GM12878 (cell line): ENCODE measurements around the gene EIF2D. TPM values are rescaled to one million over a fixed set of nuclear protein-coding genes. Genes with fewer than 3 reads are reported as not detected.

Experiments used
- ATAC-seq: fragments of 200-7000 bp; cut with Tn5 transposase; 3 replicates; pipeline ENCODE4 v1.9.1; 2020; ENCODE audit warnings: mild to moderate bottlenecking, moderate library complexity
- BruUV-seq: library from RNA; stranded (reverse); fragments of 400-500 nt; replicated peaks from 2 replicates; lab custom pipeline; 2021; lab: Mats Ljungman, UMichigan
- CTCF ChIA-PET: fragments of 300-600 bp; sonication (Branson Sonifier 250); formaldehyde crosslinking; extraction: SDS; loops from one replicate; lab custom pipeline; 2021; ENCODE audit warnings: inconsistent platforms; lab: Yijun Ruan, JAX
- POLR2A ChIA-PET: fragments of 350-600 bp; formaldehyde crosslinking; extraction: SDS; loops from one replicate; lab custom pipeline; 2021; ENCODE audit warnings: inconsistent platforms; lab: Charles Lee
- RAD21 ChIA-PET: fragments of 300-600 bp; sonication (Branson Sonifier 250); formaldehyde crosslinking; loops from one replicate; lab custom pipeline; 2023; ENCODE audit warnings: antibody characterized with exemption; ENCODE audit not compliant: unreplicated experiment; lab: Charles Lee
- SMC1A ChIA-PET: fragments of 300-600 bp; sonication (Branson Sonifier 250); formaldehyde crosslinking; loops from one replicate; lab custom pipeline; 2023; ENCODE audit not compliant: unreplicated experiment, uncharacterized antibody; lab: Charles Lee
- DNase-seq: peaks from one replicate; pipeline ENCODE4 v3.0.0-alpha.2; 2011; ENCODE audit warnings: low read depth, low spot score
- FAIRE-seq: peaks from 3 replicates; lab custom pipeline; 2011; peaks lifted over from hg19 to GRCh38; lab: Jason Lieb, UNC
- H2AFZ ChIP-seq: 2 replicates; pipeline ENCODE4 v1.6.0; 2011; ENCODE audit warnings: low read depth, low read length, control low read depth; ENCODE audit not compliant: control insufficient read depth
- H3K27ac ChIP-seq: 2 replicates; pipeline ENCODE4 v1.5.1; 2011; ENCODE audit warnings: control low read depth; ENCODE audit not compliant: control insufficient read depth, insufficient read depth
- H3K27me3 ChIP-seq, 2 experiments: replicated peaks in 1 of 2; 2 replicates each; pipeline versions ENCODE4 v1.6.0 to v1.6.1; 2011; ENCODE audit warnings: low read length in 1 of 2; ENCODE audit not compliant: control insufficient read depth in 2 of 2, insufficient read depth in 2 of 2
- H3K36me3 ChIP-seq, 2 experiments: 2 replicates each; pipeline ENCODE4 v1.5.1; 2011; ENCODE audit warnings: low read length in 1 of 2; ENCODE audit not compliant: control insufficient read depth in 2 of 2, insufficient read depth in 2 of 2
- H3K4me1 ChIP-seq: 2 replicates; pipeline ENCODE4 v1.6.1; 2011; ENCODE audit warnings: mild to moderate bottlenecking, low read length, moderate library complexity, mixed read lengths; ENCODE audit not compliant: control insufficient read depth, insufficient read depth
- H3K4me2 ChIP-seq: 2 replicates; pipeline ENCODE4 v1.6.0; 2011; ENCODE audit warnings: control low read depth; ENCODE audit not compliant: control insufficient read depth, insufficient read depth
- H3K4me3 ChIP-seq: fragments of 200-600 bp; sonication (generic); 2 replicates; pipeline ENCODE4 v1.5.1; 2016
- H3K79me2 ChIP-seq: 2 replicates; pipeline ENCODE4 v1.6.0; 2011; ENCODE audit warnings: low read length; ENCODE audit not compliant: control insufficient read depth, insufficient read depth
- H3K9ac ChIP-seq: 2 replicates; pipeline ENCODE4 v1.8.0; 2011; ENCODE audit warnings: low read length, control low read depth, mixed read lengths; ENCODE audit not compliant: control insufficient read depth, insufficient read depth
- H3K9me3 ChIP-seq: replicated peaks from 3 replicates; pipeline ENCODE4 v1.5.1; 2011; ENCODE audit warnings: mild to moderate bottlenecking, low read length; ENCODE audit not compliant: control insufficient read depth, insufficient read depth
- H4K20me1 ChIP-seq: 2 replicates; pipeline ENCODE4 v1.6.0; 2011; ENCODE audit not compliant: control insufficient read depth, insufficient read depth
- CHD4 ChIP-seq: fragments of 200-600 bp; sonication (generic); IDR thresholded peaks from 2 replicates; pipeline ENCODE4 v1.6.1; 2016; ENCODE audit warnings: mild to moderate bottlenecking
- EGR1 ChIP-seq, 2 experiments: IDR thresholded peaks; 1 replicate in 1 of 2; 2 replicates in 1 of 2; pipeline ENCODE4 v1.6.1; 2011 to 2012; ENCODE audit warnings: low read depth in 2 of 2, low read length in 2 of 2, borderline replicate concordance in 1 of 2, mild to moderate bottlenecking in 1 of 2, moderate library complexity in 1 of 2
- FOXM1 ChIP-seq: IDR thresholded peaks from 2 replicates; pipeline ENCODE4 v1.6.1; 2012; ENCODE audit warnings: low read depth, mild to moderate bottlenecking, inconsistent platforms, low read length, moderate library complexity
- IRF3 ChIP-seq: fragments of 450-650 bp; IDR thresholded peaks from 2 replicates; pipeline ENCODE4 v1.6.1; 2014; ENCODE audit warnings: mild to moderate bottlenecking
- MTA3 ChIP-seq: IDR thresholded peaks from 2 replicates; pipeline ENCODE4 v1.6.1; 2012; ENCODE audit warnings: low read length, inconsistent platforms, borderline replicate concordance
- NR2C1 ChIP-seq: fragments of 450-650 bp; IDR thresholded peaks from 2 replicates; pipeline ENCODE4 v1.6.1; 2017; ENCODE audit warnings: antibody characterized with exemption, mild to moderate bottlenecking, moderate library complexity
- PML ChIP-seq: IDR thresholded peaks from 2 replicates; pipeline ENCODE4 v1.6.1; 2012; ENCODE audit warnings: low read length, inconsistent platforms
- SKIL ChIP-seq: fragments of 450-650 bp; IDR thresholded peaks from 2 replicates; pipeline ENCODE4 v1.6.1; 2017; ENCODE audit warnings: mild to moderate bottlenecking, low read depth, inconsistent platforms; ENCODE audit not compliant: poor library complexity, severe bottlenecking
- ZBTB40 ChIP-seq: fragments of 450-650 bp; IDR thresholded peaks from 2 replicates; pipeline ENCODE4 v1.6.1; 2016; ENCODE audit warnings: mild to moderate bottlenecking, moderate library complexity, borderline replicate concordance
- ZNF217 ChIP-seq: fragments of 450-650 bp; IDR thresholded peaks from 2 replicates; pipeline ENCODE4 v1.6.1; 2017; ENCODE audit warnings: antibody characterized with exemption, mild to moderate bottlenecking
- ZZZ3 ChIP-seq: IDR thresholded peaks from 2 replicates; pipeline ENCODE4 v1.6.1; 2011; ENCODE audit warnings: low read depth; ENCODE audit not compliant: control insufficient read depth, insufficient read length
- WGBS: methylation state at CpG from one replicate; pipeline ENCODE4 v1.1.6; 2016; ENCODE audit warnings: low lambda C conversion rate; ENCODE audit not compliant: insufficient replicate concordance, insufficient coverage; ENCODE audit errors: missing lambda C conversion rate; 5-methylcytosine and 5-hydroxymethylcytosine counted together
- in situ Hi-C: fragments of 300-500 bp; cut with MboI; formaldehyde crosslinking; loops from 9 replicates; pipeline ENCODE4 v1.14.3; 2018; ENCODE audit warnings: mixed read lengths
- intact Hi-C: fragments of 100-400 bp; cut with micrococcal nuclease; formaldehyde crosslinking; loops from one replicate; pipeline ENCODE4 v1.14.2; 2022; ENCODE audit not compliant: unreplicated experiment
- polyA plus RNA-seq, 11 experiments: library from polyadenylated mRNA; depleted of rRNA in 4 of 11; unstranded in 6 of 11; stranded (reverse) in 5 of 11; fragments of >200 nt; fragmentation: Nextera tagmentation in 4 of 11; fragmentation: Illumina TruSeq in 1 of 11; extraction: Ambion mirVana in 4 of 11; extraction: Trizol in 1 of 11; gene quantifications; 1 replicate in 1 of 11; 2 replicates in 10 of 11; pipeline versions ENCODE4 v1.2.1 to v1.2.3, GENCODE V29; 2011 to 2016; ENCODE audit warnings: inconsistent platforms in 2 of 11, missing spikeins in 2 of 11, low read depth in 1 of 11
- total RNA-seq, 4 experiments: library from RNA; depleted of rRNA in 3 of 4; stranded (reverse); fragments of >200 nt in 3 of 4; fragmentation: Illumina TruSeq in 1 of 4; extraction: Trizol in 1 of 4; gene quantifications; 2 replicates each; pipeline versions ENCODE4 v1.2.1 to v1.2.3, GENCODE V29; 2013 to 2021
- TF ChIP-seq, protein P1 (sequence below): fragments of 150-350 bp; IDR thresholded peaks from 2 replicates; pipeline ENCODE4 v1.6.1; 2016; ENCODE audit warnings: low read depth, low read length

Gene EIF2D
- total and polyA plus RNA-seq, 10 of the 15 experiments (the other 5 are each of a cell fraction or from before 2014, with no cell fraction given): 65.2 to 133 (median 79.0) TPM

DNA sequence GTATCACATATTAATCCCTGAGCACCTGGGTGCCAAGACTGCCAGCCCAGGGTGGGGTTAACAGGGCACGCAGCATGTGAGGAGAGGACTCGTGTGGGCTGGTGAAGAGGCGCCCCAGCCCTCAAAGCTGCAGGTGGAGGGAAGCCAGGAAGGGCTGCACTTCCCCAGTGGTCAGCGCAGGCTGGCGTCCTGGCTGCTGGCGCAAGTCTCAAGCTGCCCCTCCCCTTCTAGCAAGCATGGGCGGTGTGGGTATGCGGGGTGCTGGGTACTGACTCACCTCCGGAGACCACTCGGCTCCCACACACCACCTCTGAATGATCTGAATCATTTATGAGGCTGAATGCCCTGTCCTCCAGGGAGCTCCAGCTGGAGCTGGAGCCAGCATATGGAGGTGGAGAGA, 44.0 kb downstream of the EIF2D start:
- FAIRE-seq: no peak
- ChIA-PET SMC1A (interaction anchor here (1.0 to 21.1 kb wide), 3 partner anchors 14 to 23 kb away, joined by 3 to 476 read pairs (median 3); no protein-coding TSS in a partner anchor), POLR2A (interaction anchor here (1.2 to 2.1 kb wide), 3 partner anchors 9 to 12 kb away, joined by 4 to 11 read pairs (median 4); no protein-coding TSS in a partner anchor), CTCF (interaction anchor here (0.8 to 18.4 kb wide), 5 partner anchors 9 to 23 kb away, joined by 4 to 330 read pairs (median 7); no protein-coding TSS in a partner anchor), RAD21 (interaction anchor here (0.9 kb wide), 1 partner anchor 23 kb away, joined by 3 read pairs; no protein-coding TSS in a partner anchor)
- no peak for DNase-seq
- Histone ChIP-seq H3K4me1 (peaks cover 43% of the 10 kb centered on the region), H2AFZ (no peak overlapping the region), H3K27ac (no peak overlapping the region), H3K79me2 (peaks cover 98% of the 10 kb centered on the region), H4K20me1 (peaks cover 12% of the 10 kb centered on the region), H3K4me3 (no peak overlapping the region), H3K4me2 (peak overlapping the region; percentile 43), H3K27me3 (no peaks in the 10 kb centered on the region), H3K36me3 (peaks cover 13 to 70% of the 10 kb centered on the region in 2 experiments), H3K9ac (no peak overlapping the region), H3K9me3 (no peaks in the 10 kb centered on the region)
- intact Hi-C loops: no loop called here
- in situ Hi-C loops: no loop called here
- ATAC-seq: no peak
- 94% methylated on average over 8 of the region's 10 CpGs for WGBS
- no TSS peak for BruUV-seq
- no peak for TF ChIP-seq ZNF217
- TF ChIP-seq CHD4: no peak
- no peak for TF ChIP-seq EGR1 (IDR thresholded peaks at IDR 0.05; ENCODE audit: borderline replicate concordance in 1 of 2, low read depth in 2 of 2, low read length in 2 of 2)
- TF ChIP-seq IRF3: no peak
- TF ChIP-seq FOXM1: no peak
- no peak for TF ChIP-seq SKIL
- no peak for TF ChIP-seq ZZZ3
- TF ChIP-seq, protein P1, sequence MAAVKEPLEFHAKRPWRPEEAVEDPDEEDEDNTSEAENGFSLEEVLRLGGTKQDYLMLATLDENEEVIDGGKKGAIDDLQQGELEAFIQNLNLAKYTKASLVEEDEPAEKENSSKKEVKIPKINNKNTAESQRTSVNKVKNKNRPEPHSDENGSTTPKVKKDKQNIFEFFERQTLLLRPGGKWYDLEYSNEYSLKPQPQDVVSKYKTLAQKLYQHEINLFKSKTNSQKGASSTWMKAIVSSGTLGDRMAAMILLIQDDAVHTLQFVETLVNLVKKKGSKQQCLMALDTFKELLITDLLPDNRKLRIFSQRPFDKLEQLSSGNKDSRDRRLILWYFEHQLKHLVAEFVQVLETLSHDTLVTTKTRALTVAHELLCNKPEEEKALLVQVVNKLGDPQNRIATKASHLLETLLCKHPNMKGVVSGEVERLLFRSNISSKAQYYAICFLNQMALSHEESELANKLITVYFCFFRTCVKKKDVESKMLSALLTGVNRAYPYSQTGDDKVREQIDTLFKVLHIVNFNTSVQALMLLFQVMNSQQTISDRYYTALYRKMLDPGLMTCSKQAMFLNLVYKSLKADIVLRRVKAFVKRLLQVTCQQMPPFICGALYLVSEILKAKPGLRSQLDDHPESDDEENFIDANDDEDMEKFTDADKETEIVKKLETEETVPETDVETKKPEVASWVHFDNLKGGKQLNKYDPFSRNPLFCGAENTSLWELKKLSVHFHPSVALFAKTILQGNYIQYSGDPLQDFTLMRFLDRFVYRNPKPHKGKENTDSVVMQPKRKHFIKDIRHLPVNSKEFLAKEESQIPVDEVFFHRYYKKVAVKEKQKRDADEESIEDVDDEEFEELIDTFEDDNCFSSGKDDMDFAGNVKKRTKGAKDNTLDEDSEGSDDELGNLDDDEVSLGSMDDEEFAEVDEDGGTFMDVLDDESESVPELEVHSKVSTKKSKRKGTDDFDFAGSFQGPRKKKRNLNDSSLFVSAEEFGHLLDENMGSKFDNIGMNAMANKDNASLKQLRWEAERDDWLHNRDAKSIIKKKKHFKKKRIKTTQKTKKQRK: no peak
- no peak for TF ChIP-seq NR2C1
- TF ChIP-seq ZBTB40: no peak
- no peak for TF ChIP-seq PML
- no peak for TF ChIP-seq MTA3
